GM12878 (cell line): Measurements from ENCODE around the gene PSMB3. TPM values are rescaled to one million over a fixed set of nuclear protein-coding genes. Genes with fewer than 3 reads are reported as not detected.

Experiments used
- ATAC-seq: fragments of 200-7000 bp; cut with Tn5 transposase; 3 replicates; pipeline ENCODE4 v1.9.1; 2020; ENCODE audit warnings: mild to moderate bottlenecking, moderate library complexity
- BruUV-seq: library from RNA; stranded (reverse); fragments of 400-500 nt; replicated peaks from 2 replicates; lab custom pipeline; 2021; lab: Mats Ljungman, UMichigan
- CTCF ChIA-PET: fragments of 300-600 bp; sonication (Branson Sonifier 250); formaldehyde crosslinking; extraction: SDS; loops from one replicate; lab custom pipeline; 2021; ENCODE audit warnings: inconsistent platforms; lab: Yijun Ruan, JAX
- POLR2A ChIA-PET: fragments of 350-600 bp; formaldehyde crosslinking; extraction: SDS; loops from one replicate; lab custom pipeline; 2021; ENCODE audit warnings: inconsistent platforms; lab: Charles Lee
- RAD21 ChIA-PET: fragments of 300-600 bp; sonication (Branson Sonifier 250); formaldehyde crosslinking; loops from one replicate; lab custom pipeline; 2023; ENCODE audit warnings: antibody characterized with exemption; ENCODE audit not compliant: unreplicated experiment; lab: Charles Lee
- SMC1A ChIA-PET: fragments of 300-600 bp; sonication (Branson Sonifier 250); formaldehyde crosslinking; loops from one replicate; lab custom pipeline; 2023; ENCODE audit not compliant: unreplicated experiment, uncharacterized antibody; lab: Charles Lee
- DNase-seq: peaks from one replicate; pipeline ENCODE4 v3.0.0-alpha.2; 2011; ENCODE audit warnings: low read depth, low spot score
- FAIRE-seq: peaks from 3 replicates; lab custom pipeline; 2011; peaks lifted over from hg19 to GRCh38; lab: Jason Lieb, UNC
- H2AFZ ChIP-seq: 2 replicates; pipeline ENCODE4 v1.6.0; 2011; ENCODE audit warnings: low read depth, low read length, control low read depth; ENCODE audit not compliant: control insufficient read depth
- H3K27ac ChIP-seq: 2 replicates; pipeline ENCODE4 v1.5.1; 2011; ENCODE audit warnings: control low read depth; ENCODE audit not compliant: control insufficient read depth, insufficient read depth
- H3K27me3 ChIP-seq, 2 experiments: replicated peaks in 1 of 2; 2 replicates each; pipeline versions ENCODE4 v1.6.0 to v1.6.1; 2011; ENCODE audit warnings: low read length in 1 of 2; ENCODE audit not compliant: control insufficient read depth in 2 of 2, insufficient read depth in 2 of 2
- H3K36me3 ChIP-seq, 2 experiments: 2 replicates each; pipeline ENCODE4 v1.5.1; 2011; ENCODE audit warnings: low read length in 1 of 2; ENCODE audit not compliant: control insufficient read depth in 2 of 2, insufficient read depth in 2 of 2
- H3K4me1 ChIP-seq: 2 replicates; pipeline ENCODE4 v1.6.1; 2011; ENCODE audit warnings: mild to moderate bottlenecking, low read length, moderate library complexity, mixed read lengths; ENCODE audit not compliant: control insufficient read depth, insufficient read depth
- H3K4me2 ChIP-seq: 2 replicates; pipeline ENCODE4 v1.6.0; 2011; ENCODE audit warnings: control low read depth; ENCODE audit not compliant: control insufficient read depth, insufficient read depth
- H3K4me3 ChIP-seq: fragments of 200-600 bp; sonication (generic); 2 replicates; pipeline ENCODE4 v1.5.1; 2016
- H3K79me2 ChIP-seq: 2 replicates; pipeline ENCODE4 v1.6.0; 2011; ENCODE audit warnings: low read length; ENCODE audit not compliant: control insufficient read depth, insufficient read depth
- H3K9ac ChIP-seq: 2 replicates; pipeline ENCODE4 v1.8.0; 2011; ENCODE audit warnings: low read length, control low read depth, mixed read lengths; ENCODE audit not compliant: control insufficient read depth, insufficient read depth
- H3K9me3 ChIP-seq: replicated peaks from 3 replicates; pipeline ENCODE4 v1.5.1; 2011; ENCODE audit warnings: mild to moderate bottlenecking, low read length; ENCODE audit not compliant: control insufficient read depth, insufficient read depth
- H4K20me1 ChIP-seq: 2 replicates; pipeline ENCODE4 v1.6.0; 2011; ENCODE audit not compliant: control insufficient read depth, insufficient read depth
- ATF2 ChIP-seq: IDR thresholded peaks from 2 replicates; pipeline ENCODE4 v1.6.1; 2012; ENCODE audit warnings: low read length, inconsistent platforms
- CEBPB ChIP-seq, 2 experiments: fragments of 150-350 bp in 1 of 2; IDR thresholded peaks; 2 replicates each; pipeline ENCODE4 v1.6.1; 2012 to 2014; ENCODE audit warnings: low read depth in 2 of 2, low read length in 2 of 2, borderline replicate concordance in 1 of 2, inconsistent platforms in 1 of 2
- CHD2 ChIP-seq: IDR thresholded peaks from 2 replicates; pipeline ENCODE4 v1.6.1; 2011; ENCODE audit warnings: low read depth, low read length, improper control_type of control experiment, borderline replicate concordance
- CREB1 ChIP-seq: IDR thresholded peaks from 2 replicates; pipeline ENCODE4 v1.6.1; 2012; ENCODE audit warnings: low read depth, mild to moderate bottlenecking, inconsistent platforms
- FOXK2 ChIP-seq: fragments of 450-650 bp; IDR thresholded peaks from 2 replicates; pipeline ENCODE4 v1.6.1; 2017; ENCODE audit warnings: mild to moderate bottlenecking, moderate library complexity
- IRF5 ChIP-seq: fragments of 450-650 bp; IDR thresholded peaks from 2 replicates; pipeline ENCODE4 v1.6.1; 2017; ENCODE audit warnings: borderline replicate concordance
- KLF5 ChIP-seq: fragments of 450-650 bp; IDR thresholded peaks from 2 replicates; pipeline ENCODE4 v1.6.1; 2014; ENCODE audit warnings: mild to moderate bottlenecking; ENCODE audit not compliant: partially characterized antibody
- LARP7 ChIP-seq: fragments of 450-650 bp; IDR thresholded peaks from 2 replicates; pipeline ENCODE4 v1.6.1; 2017; ENCODE audit warnings: mild to moderate bottlenecking
- RELB ChIP-seq: fragments of 450-650 bp; IDR thresholded peaks from 2 replicates; pipeline ENCODE4 v1.6.1; 2017; ENCODE audit warnings: low read depth, mild to moderate bottlenecking, moderate library complexity
- SIN3A ChIP-seq: IDR thresholded peaks from 2 replicates; pipeline ENCODE4 v1.6.1; 2012; ENCODE audit warnings: low read depth, low read length, improper control_type of control experiment
- SMARCA5 ChIP-seq: fragments of 450-650 bp; IDR thresholded peaks from 2 replicates; pipeline ENCODE4 v1.6.1; 2017; ENCODE audit warnings: mild to moderate bottlenecking
- TCF3 ChIP-seq: IDR thresholded peaks from 2 replicates; pipeline ENCODE4 v1.6.1; 2012; ENCODE audit warnings: low read depth, mild to moderate bottlenecking, low read length, borderline replicate concordance; ENCODE audit not compliant: insufficient read depth
- ZNF24 ChIP-seq: fragments of 450-650 bp; IDR thresholded peaks from 2 replicates; pipeline ENCODE4 v1.6.1; 2017; ENCODE audit warnings: antibody characterized with exemption, mild to moderate bottlenecking
- ZNF687 ChIP-seq: fragments of 450-650 bp; IDR thresholded peaks from 2 replicates; pipeline ENCODE4 v1.6.1; 2017; ENCODE audit warnings: mild to moderate bottlenecking, moderate library complexity
- WGBS: methylation state at CpG from one replicate; pipeline ENCODE4 v1.1.6; 2016; ENCODE audit warnings: low lambda C conversion rate; ENCODE audit not compliant: insufficient replicate concordance, insufficient coverage; ENCODE audit errors: missing lambda C conversion rate; 5-methylcytosine and 5-hydroxymethylcytosine counted together
- in situ Hi-C: fragments of 300-500 bp; cut with MboI; formaldehyde crosslinking; loops from 9 replicates; pipeline ENCODE4 v1.14.3; 2018; ENCODE audit warnings: mixed read lengths
- intact Hi-C: fragments of 100-400 bp; cut with micrococcal nuclease; formaldehyde crosslinking; loops from one replicate; pipeline ENCODE4 v1.14.2; 2022; ENCODE audit not compliant: unreplicated experiment
- polyA plus RNA-seq, 11 experiments: library from polyadenylated mRNA; depleted of rRNA in 4 of 11; unstranded in 6 of 11; stranded (reverse) in 5 of 11; fragments of >200 nt; fragmentation: Nextera tagmentation in 4 of 11; fragmentation: Illumina TruSeq in 1 of 11; extraction: Ambion mirVana in 4 of 11; extraction: Trizol in 1 of 11; gene quantifications; 1 replicate in 1 of 11; 2 replicates in 10 of 11; pipeline versions ENCODE4 v1.2.1 to v1.2.3, GENCODE V29; 2011 to 2016; ENCODE audit warnings: inconsistent platforms in 2 of 11, missing spikeins in 2 of 11, low read depth in 1 of 11
- total RNA-seq, 4 experiments: library from RNA; depleted of rRNA in 3 of 4; stranded (reverse); fragments of >200 nt in 3 of 4; fragmentation: Illumina TruSeq in 1 of 4; extraction: Trizol in 1 of 4; gene quantifications; 2 replicates each; pipeline versions ENCODE4 v1.2.1 to v1.2.3, GENCODE V29; 2013 to 2021

Gene PSMB3
- total and polyA plus RNA-seq, 10 of the 15 experiments (the other 5 are each of a cell fraction or from before 2014, with no cell fraction given) = 300 to 2,130 (median 490) TPM

GRCh38 chr17:38731526-38732294 is 20.8 kb upstream of the PSMB3 start:
- CTCF ChIA-PET = interaction anchor here (0.6 to 3.3 kb wide), 15 partner anchors 12 to 174 kb away, joined by 3 to 56 read pairs (median 4); partner anchors contain the start of genes EPOP, PCGF2 and PIP4K2B
- DNase-seq (no peak), FAIRE-seq (no peak), ATAC-seq (no peak)
- intact Hi-C loops (loop anchor here (2.0 kb wide), 1 partner anchor 29 kb away; no protein-coding TSS in a partner anchor), in situ Hi-C loops (loop anchor here (5.0 kb wide), 1 partner anchor 54 kb away; no protein-coding TSS in a partner anchor)
- SMC1A ChIA-PET = interaction anchor here (1.1 to 2.3 kb wide), 4 partner anchors 52 to 174 kb away, joined by 3 to 27 read pairs (median 4); no protein-coding TSS in a partner anchor
- H3K79me2 ChIP-seq = peaks cover 13% of the 10 kb centered on the region
- no peak overlapping the region for H3K27ac ChIP-seq
- H4K20me1 ChIP-seq = no peaks in the 10 kb centered on the region
- no peak overlapping the region for H2AFZ ChIP-seq
- H3K36me3 ChIP-seq = peaks cover 0 to 12% of the 10 kb centered on the region in 2 experiments; a peak in 3 of 4 replicates
- no peaks in the 10 kb centered on the region; the same call in 2 of the 3 replicates for H3K9me3 ChIP-seq
- peak overlapping the region; percentile 73; the same call in 1 of the 2 replicates for H3K9ac ChIP-seq
- BruUV-seq = no TSS peak
- H3K4me2 ChIP-seq = peak overlapping the region; percentile 95
- RAD21 ChIA-PET = interaction anchor here (0.8 to 3.6 kb wide), 4 partner anchors 20 to 174 kb away, joined by 3 to 32 read pairs (median 12); partner anchors contain the start of genes EPOP, MLLT6 and PSMB3
- POLR2A ChIA-PET = interaction anchor here (0.5 to 2.1 kb wide), 5 partner anchors 25 to 665 kb away, joined by 3 to 19 read pairs (median 4); partner anchors contain the start of gene EPOP
- peak overlapping the region; percentile 90 for H3K4me3 ChIP-seq
- H3K27me3 ChIP-seq = no peaks in the 10 kb centered on the region
- WGBS = 91% methylated on average over 8 of the region's 8 CpGs
- peaks cover 37% of the 10 kb centered on the region for H3K4me1 ChIP-seq
- TF ChIP-seq SMARCA5 (no peak), ZNF24 (no peak), CEBPB (IDR thresholded peaks at IDR 0.05; ENCODE audit: borderline replicate concordance in 1 of 2, low read depth in 2 of 2, low read length in 2 of 2) (no peak), KLF5 (no peak), ZNF687 (no peak), TCF3 (no peak), CHD2 (no peak), ATF2 (no peak), IRF5 (no peak), SIN3A (no peak), CREB1 (no peak), FOXK2 (no peak), RELB (no peak), LARP7 (no peak)
